Activated CD8-positive, alpha-beta memory T cell treated with anti-CD3 and anti-CD28 coated beads, Interleukin-2, amount 50 U/mL, for 48 hours (primary cell): ENCODE measurements around the gene SPIC.
"Not testable (repeated sequence)": the region's sequence is repeated elsewhere in the genome, so short reads cannot be mapped to it uniquely, and the experiment has no call there.

Experiments
- DNase-seq: peaks from one replicate; pipeline ENCODE4 v3.0.0-alpha.2; 2020

The SPIC gene

DNA sequence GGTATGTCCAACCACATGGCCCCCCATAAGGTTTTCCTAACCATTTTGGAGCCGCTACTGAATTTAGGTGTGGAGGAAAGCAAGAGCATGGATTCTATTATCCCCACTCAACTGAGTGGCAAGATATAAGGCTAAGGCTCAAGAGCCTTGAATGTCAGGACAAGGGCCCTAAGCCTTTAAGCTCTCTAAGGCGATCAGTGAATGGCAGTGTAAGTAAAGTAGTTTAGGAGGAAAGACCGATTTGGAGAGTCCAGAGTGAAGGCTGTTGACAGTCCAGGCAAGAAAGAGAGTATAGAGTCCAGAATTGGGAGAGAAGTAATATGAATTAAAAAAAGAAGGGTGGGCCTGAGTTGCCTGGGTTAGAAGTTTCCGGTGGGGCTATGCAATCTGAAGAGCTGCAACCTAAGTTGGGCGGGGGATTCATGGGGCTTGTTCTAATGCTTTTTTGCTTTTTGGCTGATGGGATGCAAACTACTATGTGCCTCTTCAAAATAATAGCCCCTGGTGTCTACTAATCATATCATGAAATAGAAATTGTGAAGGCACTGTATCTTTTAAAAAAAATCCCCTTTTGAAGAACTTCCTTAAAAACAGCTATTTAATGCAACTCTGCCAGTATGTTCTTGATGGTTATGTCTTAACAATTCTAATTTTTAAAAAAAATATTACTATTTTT is at the start of gene SPIC:
SPIC (plus strand) TSS at position 626 of the 676 bp plus-strand sequence. CDS start 1,569 bp downstream, outside the sequence.
- DNase-seq = no peak

DNA sequence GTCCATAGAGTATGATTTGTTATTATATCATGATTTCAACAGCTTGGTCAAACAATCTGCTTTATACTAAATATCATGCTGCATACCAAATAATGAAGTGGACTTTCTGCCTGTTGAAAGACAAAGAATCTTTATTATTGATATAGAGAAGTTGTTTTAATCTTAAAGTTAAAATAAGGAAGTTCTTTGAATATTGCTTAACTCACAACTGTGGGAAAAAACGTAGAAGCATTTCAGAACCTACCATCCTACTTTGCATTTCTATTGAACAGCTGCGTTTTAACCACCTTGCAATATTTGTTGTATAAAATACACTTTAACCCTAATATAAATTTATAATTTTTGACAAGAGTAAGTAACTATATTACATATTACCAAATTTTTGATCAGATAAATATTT is 44.7 kb upstream of the SPIC start:
- DNase-seq = no peak

DNA sequence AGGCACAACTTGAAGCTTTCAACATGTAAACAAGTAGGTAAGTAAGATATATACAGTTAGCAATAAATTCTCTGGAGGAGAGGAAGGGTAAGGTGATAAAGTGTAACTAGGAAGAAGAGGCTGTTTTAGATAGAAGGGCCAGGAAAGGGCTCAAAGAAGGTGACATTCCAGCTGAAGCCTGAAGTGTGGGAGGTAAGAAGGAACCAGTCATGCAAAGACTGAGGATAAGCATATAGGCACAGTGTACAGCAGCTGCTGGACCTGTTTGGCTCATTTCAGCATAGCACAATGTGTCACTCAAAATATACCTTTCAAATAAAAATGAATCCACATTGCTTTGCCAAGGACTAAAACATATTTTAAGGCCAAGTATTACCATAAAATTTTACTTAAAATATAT is 39.0 kb upstream of the SPIC start:
- DNase-seq = no peak

DNA sequence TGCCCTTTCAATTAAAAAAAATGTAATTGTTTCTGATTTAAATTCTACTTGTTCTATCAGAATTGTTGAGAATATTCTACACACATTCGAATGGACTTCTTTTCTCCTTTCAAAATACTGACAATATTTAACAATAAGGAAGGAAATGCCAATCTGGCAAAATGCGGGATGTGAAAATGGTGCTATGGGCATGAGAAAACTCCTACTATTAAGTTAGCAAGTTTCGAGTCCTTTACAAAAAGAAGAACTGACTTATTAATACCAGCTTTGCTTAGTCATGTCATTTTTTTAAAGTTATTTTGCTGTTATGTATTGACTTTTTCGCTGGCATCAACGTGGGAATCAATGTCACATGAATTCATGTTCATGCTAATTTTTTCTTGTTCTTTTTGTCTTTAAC is 35.9 kb upstream of the SPIC start:
- DNase-seq = no peak

DNA sequence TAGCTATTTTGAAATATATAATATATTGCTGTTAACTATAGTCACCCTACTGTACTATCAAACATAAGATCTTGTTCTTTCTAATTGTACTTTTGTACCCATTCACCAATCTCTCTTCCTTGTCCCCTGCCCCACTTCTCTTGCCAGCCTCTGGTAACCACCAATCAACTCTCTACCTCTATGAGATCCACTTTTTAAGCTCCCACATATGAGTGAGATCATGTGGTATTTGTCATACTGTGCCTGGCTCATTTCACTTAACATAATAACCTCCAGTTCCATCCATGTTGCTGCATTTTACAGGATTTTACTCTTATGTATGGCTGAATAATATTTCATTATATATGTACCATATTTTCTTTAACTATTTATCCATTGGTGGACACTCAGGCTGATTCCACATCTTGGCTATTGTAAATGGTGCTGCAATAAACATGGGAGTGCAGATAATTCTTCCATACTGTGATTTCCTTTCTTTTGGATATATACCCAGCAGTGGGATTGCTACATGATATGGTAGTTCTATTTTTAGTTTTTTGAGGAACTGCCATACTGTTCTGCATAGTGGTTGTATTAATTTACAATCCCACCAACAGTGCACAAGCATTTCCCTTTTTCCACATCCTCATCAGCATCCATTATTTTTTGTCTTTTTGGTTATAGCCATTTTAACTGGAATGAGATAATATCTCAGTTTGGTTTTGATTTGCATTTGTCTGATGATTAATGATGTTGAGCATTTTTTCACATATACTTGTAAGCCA is 33.5 kb upstream of the SPIC start:
- no peak for DNase-seq

DNA sequence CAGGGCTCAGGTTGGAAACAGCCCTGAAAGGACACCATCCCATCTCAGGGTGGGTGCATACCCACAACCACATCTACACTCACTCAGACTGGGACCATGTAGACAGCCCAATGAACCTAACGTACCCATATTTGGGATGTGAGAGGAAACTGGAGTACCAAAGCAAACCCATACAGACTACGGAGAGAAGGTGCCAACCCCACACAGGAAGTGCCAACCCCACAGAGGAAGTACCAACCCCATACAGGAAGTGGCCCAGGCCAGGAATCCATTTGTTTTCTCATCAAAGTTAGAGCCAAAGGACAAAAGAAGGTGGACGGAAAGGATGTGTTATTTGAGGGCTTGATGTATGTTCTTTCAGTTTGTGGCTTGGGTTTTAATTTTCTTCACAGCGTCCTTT is 19.5 kb upstream of the SPIC start:
- no peak for DNase-seq

DNA sequence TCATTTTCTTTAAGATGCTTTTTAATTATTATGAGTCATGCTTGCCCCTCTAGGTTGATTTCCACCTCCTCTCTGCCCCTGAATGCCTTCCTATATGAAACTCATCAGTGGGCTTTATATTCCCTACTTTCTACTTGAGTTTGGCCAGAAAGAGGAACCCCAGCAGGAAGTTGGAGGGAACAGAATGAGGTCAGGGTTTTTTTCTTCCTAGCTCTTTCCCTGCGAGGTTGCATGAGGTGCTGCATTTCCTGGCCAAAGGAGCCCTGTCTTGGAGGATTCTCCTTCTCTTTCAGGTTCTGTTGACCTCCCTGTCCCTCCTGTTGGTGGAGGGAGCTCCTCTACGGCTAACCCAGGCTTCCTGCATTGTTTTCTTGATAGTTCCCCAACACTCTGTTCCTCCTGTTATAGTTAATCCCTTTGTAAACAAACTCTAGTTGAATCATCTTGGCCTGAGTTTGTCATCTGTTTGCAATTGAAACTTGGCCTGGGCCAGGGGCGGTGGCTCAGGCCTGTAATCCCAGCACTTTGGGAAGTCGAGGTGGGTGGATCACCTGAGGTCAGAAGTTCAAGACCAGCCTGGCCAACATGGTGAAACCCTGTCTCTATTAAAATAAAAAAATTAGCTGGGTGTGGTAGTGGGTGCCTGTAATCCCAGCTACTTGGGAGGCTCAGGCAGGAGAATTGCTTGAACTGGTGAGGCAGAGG is 15.3 kb upstream of the SPIC start:
- no peak for DNase-seq

DNA sequence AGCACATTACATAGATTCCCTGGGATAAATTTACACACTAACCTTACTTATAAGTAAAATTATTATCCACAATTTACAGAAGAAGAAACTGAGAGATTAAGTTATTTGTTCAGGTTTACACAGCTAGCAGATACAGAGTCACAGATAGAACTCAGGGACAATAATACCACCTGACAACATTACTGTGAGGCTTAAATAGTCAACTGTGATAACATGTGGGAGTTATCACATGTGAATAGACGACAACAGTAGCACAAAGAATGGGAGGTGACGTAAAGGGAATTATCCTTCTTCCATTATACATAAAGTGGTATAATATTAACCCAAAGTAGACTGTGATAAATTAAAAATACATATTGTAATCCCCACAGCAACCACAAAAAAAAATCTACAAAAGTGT is 6.2 kb upstream of the SPIC start:
- DNase-seq = no peak

DNA sequence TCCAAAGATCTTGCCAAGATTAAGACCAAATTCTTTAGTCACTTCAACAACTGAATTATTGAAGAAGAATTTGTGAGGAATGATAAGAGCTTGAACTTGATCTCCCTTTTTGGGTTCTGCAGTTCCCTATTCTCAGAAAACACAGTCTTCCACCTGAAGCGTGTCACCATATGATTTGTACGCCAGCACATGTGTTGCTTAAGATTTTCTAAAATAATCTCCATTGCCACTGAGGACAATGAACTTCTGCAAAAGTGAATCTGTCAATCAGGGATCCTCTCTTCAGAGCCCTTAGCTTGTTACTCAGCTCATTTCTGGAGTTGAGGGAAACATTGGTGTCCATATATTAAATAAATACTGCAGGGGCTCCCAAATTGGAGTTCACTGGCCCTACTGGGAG is 4.2 kb upstream of the SPIC start:
- no peak for DNase-seq

DNA sequence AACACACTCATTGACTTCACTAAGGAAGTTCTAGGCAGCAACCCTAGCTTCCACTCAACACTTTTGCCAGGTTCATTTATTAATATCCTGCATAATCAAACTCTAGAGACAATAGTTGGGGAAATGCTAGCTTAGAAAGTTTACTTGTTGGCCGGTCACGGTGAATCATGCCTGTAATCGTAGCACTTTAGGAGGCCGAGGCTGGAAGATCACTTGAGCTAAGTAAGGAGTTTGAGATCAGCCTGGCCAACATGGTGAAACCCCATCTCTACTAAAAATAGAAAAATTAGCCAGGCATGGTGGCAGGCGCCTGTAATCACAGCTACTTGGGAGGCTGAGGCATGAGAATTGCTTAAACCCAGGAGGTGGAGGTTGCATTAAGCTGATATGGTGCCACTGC is 3.3 kb upstream of the SPIC start:
- DNase-seq = not testable (repeated sequence)

DNA sequence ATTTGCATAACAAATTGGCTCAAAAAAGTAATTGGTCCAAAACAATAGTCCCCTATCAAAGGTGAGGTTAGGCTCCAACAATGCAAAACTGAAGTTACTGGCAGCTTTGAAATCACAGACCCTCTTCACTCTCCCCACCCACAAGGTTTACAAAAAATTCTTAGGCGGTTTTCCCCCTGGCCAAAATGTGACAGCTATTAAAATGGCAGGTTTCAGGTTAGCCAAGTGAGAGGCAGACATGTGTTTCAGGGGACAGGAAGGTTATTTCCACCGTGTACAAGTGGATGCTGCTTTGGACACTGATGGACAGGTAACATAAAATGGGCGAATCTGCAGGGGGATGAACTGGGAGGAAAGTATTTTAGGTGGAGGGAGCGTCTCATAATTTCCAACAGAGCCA is 888 bp upstream of the SPIC start:
- DNase-seq = no peak

DNA sequence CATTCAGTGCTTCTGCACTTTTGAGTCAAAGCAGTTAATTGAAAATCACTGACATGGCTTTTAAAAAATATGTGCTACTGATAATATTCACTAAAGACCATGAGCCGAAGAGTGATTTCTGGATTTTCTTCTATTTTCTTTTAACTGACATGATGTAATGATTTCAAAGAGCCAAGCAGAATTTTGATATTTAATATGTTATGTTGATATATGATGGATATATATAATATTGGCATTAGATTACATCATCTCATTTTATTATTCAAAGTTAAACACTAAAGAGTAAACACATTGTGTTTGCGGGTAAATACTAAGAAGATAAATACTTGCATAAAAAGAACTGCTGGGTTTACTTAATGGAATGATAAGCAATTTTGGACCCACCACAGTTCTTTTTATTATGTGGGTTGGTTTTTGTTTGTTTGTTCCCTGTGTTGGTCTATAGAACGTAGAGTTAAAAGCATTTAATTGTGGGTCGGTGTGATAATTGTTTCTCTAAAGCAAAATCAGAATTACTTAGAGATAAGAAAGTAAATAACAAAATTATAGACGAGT is 692 bp downstream of the SPIC start:
- DNase-seq = no peak

DNA sequence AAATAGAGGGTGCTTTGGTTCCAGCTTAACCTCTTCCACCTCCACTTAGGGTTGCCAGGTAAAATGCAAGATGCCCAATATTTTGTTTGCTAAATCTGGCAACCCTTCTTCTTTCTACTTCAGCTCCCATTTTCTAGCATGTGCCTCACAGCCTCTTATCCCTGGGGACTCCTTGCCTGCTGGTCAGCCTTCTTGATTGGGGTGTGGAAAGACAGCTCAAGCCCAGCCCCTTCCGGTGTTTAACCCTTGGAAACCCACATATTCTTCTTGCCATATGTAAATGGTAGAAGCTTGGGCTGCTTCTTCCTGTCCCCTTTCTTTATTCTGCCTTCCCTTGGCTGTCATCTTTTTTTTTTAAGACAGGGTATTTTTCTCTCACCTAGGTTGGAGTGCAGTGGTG is 5.7 kb downstream of the SPIC start:
- DNase-seq = no peak

DNA sequence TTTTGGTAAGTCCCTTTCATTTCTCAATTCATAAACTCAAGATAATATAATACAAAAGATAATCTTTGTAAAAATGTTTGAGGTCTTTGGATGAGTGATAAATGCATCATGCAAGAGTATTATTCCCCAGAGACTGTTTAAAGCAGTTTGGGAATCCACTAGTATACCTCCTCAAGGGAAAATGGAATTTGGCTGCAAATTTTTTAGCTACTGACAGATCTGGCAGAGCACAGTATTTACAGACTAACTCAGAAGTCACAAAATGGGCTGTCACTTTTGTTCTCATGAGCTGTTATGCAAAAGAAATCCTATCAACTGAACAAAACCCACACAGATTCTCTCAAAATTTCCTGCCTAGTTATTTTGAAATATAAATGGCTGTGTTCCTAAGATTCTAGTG is 9.9 kb downstream of the SPIC start:
- DNase-seq = no peak

DNA sequence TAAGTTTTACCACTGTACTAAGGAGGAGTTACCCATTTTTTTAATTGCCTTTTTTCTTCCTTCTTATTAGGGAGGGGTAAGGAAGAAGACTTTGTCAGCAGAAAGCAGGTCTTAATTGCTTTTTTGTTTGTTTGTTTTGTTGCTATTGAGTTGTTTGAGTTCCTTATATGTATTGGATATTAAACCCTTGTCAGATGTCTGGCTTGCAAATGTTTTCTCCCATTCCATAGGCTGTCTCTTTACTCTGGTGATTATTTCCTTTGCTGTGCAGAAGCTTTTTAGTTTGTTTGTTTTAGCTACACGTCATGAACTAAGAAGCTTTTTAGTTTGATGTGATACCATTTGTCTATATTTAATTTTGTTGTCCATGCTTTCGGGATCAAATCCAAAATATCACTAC is 13.3 kb downstream of the SPIC start:
- DNase-seq = no peak

DNA sequence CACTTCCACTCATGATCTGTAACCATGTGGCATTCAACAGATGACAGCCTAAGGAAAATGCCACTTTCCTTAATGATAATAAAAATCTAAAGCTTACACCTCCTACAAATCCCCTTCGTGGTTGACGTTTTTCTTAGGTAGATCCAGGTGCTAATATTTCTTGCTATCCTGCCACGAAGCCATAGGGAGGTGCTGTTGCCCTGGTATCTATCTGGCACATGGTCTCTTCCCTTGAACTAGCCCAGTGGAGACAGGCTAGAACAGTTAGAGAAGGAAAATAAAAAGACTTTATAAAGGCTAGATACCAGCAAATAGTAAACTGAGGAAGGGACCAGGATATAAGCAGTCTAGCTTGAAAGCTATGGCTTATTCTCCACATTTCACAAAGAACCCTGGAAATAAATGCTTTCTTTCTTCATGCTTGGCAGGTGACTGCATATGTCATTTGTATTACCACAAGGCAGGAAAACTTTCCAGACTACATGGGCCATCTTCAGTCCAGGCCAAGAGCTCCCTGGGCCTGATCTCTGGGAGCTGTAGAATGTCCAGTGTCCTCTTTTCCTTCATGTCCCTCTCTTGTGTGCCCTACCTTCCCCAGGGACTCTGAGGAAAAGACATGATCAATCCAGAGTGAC is 15.3 kb downstream of the SPIC start:
- DNase-seq = no peak

DNA sequence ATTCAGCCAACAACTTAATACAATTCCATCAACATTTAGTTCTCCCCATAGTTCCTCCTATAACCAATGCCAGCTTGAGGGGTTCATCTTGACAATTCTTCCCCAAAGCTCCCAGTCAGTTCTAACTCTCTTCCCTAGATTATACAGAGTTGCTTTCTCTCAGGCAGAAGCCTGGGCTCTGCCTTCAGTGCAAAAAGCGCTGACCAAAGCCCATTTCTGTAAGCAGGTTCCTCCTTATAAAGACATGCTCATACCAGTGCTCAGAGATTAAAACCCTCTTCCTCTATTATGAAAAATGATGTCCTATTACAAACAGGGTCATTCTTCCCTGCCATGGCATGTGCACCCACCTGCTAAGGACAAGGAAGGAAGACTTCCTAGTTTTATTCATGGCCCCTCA is 16.2 kb downstream of the SPIC start:
- no peak for DNase-seq

DNA sequence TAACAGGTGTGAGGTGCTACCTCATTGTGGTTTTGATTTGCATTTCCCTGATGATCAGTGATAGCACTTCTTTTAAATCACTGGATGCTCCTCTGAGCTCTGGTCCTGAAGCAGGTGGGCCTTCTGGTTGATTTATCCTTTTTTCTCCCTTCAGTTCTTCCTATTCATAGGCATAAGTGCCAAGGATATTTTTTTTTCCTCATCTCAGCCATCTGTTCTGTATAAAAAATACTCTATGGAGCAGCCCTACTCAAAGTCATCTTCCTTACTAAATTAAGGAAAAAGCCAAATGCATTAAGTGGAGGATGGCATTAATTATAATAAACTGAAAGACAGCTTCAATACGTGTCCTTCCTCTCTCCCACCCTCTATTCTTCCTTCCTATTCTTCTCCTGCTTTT is 18.4 kb downstream of the SPIC start:
- no peak for DNase-seq

DNA sequence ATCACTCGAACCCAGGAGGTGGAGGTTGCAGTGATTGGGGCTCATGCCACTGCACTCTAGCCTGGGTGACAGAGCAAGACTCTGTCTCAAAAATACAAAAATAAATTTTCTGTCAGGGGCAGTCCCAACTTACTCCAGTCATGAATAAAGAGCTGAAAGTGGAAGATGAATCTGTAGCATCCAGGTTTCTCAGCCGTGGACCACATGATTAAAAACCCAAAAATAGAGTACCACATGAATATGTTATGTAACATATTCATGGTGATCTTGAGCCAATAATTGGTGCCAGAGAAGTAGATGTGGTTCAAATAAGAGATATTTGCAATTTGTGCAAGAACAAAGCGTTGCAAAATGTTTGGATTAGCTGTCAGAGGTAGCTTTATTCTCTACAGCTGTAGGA is 23.1 kb downstream of the SPIC start:
- DNase-seq = no peak

DNA sequence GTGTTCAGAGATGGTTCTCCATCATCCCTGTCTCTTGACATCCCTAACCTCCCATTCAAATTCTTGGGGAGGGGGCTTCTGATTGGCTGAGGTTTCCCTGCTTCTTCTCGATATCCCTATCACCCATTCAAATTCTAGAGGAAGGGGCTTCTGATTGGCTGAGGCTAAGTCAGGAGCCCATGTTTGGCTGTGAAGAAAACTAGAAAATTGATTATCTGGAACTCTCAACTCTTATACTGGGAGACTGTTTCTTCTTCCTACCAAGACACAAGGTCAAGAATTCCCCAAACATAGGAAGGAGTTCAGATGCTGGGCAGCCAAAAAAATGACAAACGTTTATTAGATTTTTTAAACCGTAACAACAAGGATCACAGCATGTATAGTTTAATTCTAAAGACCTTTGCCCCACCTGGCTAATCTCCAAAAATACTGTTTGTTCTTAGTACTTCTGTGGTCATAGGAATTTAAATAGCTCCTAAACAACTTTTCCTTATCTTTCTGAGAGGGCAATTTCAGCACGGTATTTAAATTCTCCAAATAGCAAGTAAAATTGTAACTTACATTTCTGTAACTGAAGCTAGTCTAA is 26.4 kb downstream of the SPIC start:
- no peak for DNase-seq

DNA sequence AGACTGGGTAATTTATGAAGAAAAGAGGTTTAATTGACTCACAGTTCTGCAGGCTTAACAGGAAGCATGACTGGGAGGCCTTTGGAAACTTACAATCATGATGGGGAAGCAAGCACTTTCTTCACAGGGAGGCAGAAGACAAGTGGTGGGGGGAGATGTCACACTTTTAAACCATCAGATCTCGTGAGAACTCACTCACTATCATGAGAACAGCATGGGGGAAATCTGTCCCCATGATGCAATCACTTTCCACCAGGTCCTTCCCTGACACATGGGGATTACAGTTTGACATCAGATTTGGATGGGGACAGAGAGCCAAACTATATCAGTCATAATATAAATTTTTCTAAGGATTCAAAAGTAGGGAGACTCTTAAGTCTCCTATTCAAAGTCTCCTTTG is 46.0 kb downstream of the SPIC start:
- no peak for DNase-seq

DNA sequence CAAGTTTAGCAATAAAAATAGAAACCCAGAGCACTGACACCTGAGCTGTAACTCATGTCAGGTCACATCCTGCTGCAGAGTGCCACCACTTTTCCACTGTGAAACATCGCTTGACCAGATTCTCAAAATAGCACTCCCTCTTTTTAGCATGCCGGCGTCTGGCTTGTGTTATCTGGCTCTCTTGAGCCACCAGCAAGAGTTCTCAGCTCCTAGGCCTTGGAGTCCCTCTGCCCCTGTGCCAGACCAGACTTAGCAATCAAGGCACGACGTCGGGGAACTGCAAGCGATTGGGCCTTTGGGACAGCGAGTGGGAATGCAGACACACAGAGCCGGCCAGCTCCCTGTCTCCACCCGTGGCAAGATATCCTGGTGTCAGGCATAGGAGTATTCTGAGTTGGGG is 52.5 kb downstream of the SPIC start:
- DNase-seq = no peak

DNA sequence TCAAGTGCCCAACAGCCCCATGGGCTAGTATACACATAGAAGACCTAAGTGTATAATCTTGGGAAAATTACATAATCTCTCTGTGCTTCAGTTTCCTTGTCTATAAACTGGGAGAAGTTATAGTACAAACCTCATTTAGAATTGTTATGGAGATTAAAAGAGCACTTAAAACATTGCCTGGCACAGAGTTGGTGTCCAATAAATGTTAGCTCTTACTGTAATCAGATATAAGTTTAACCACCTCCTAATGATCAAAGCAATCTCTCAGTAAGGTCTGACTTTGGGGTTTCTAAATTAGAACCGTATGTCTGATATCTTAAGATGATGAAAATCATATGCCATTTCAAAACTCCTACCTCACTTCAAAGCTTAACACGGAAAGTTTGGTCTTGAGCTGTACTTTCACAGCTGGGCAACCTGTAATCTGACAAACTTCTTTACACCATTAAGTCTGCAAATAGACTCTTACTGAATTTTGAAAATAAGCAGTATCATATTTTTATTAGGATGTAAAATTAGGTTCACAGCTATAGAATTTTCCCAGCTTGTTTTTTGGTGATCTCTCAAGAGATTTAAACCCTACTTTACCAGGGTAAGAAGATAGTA is 61.0 kb downstream of the SPIC start:
- DNase-seq = no peak
